Thyroid gland (tissue), 4 donors: ENCODE results near the gene LCE4A. TPM values are rescaled to one million over a fixed set of nuclear protein-coding genes. Genes with fewer than 3 reads are reported as not detected.
"Not testable (repeated sequence)": the region's sequence is repeated elsewhere in the genome, so short reads cannot be mapped to it uniquely, and the experiment has no call there.

Experiments used
- DNase-seq, 2 donors: peaks; one replicate each; pipeline ENCODE4 v3.0.0-alpha.2; 2019
- H3K27ac ChIP-seq, 3 donors: fragments of 200-600 bp; sonication (generic); 1 replicate in 2 of 3; 2 replicates in 1 of 3; pipeline ENCODE4 v1.5.1; 2016 to 2019; ENCODE audit warnings: mild to moderate bottlenecking in 1 of 3, moderate library complexity in 1 of 3
- H3K27me3 ChIP-seq: fragments of 200-600 bp; sonication (generic); one replicate; pipeline ENCODE4 v1.5.1; 2019
- H3K36me3 ChIP-seq, 2 donors: fragments of 200-600 bp; sonication (generic); one replicate each; pipeline ENCODE4 v1.5.1; 2016 to 2019
- H3K4me1 ChIP-seq, 2 donors: fragments of 200-600 bp; sonication (generic); one replicate each; pipeline ENCODE4 v1.5.1; 2017 to 2019
- H3K4me3 ChIP-seq, 3 donors: fragments of 200-600 bp; sonication (generic); replicated peaks in 1 of 3; 1 replicate in 2 of 3; 2 replicates in 1 of 3; pipeline ENCODE4 v1.5.1; 2016; ENCODE audit warnings: mild to moderate bottlenecking in 1 of 3
- H3K9me3 ChIP-seq: fragments of 200-600 bp; sonication (generic); one replicate; pipeline ENCODE4 v1.5.1; 2017
- POLR2A ChIP-seq, 2 donors: fragments of 450-650 bp; IDR thresholded peaks; one replicate each; pipeline ENCODE4 v1.6.1; 2017; ENCODE audit warnings: antibody characterized with exemption in 2 of 2, mild to moderate bottlenecking in 2 of 2, moderate library complexity in 1 of 2
- WGBS, 2 donors: methylation state at CpG; one replicate each; pipeline ENCODE4 v1.1.5; 2017; 5-methylcytosine and 5-hydroxymethylcytosine counted together
- intact Hi-C: fragments of 100-400 bp; cut with DNase I; formaldehyde crosslinking; loops from one replicate; pipeline ENCODE4 v1.15.1; 2023
- total RNA-seq, 4 donors: library from RNA; depleted of rRNA; stranded (reverse); fragments of >200 nt; gene quantifications; one replicate each; pipeline ENCODE4 v1.2.3, GENCODE V29; 2016
- TF ChIP-seq, protein P1 (sequence below), 6 experiments: fragments of 200-600 bp in 3 of 6; fragments of 450-650 bp in 3 of 6; sonication (generic) in 3 of 6; IDR thresholded peaks; one replicate each; pipeline ENCODE4 v1.5.1; 2016 to 2019; ENCODE audit warnings: antibody characterized with exemption in 6 of 6, mild to moderate bottlenecking in 2 of 6, inconsistent platforms in 1 of 6, moderate library complexity in 1 of 6

Gene LCE4A, protein sequence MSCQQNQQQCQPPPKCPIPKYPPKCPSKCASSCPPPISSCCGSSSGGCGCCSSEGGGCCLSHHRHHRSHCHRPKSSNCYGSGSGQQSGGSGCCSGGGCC
- not detected for total RNA-seq

DNA sequence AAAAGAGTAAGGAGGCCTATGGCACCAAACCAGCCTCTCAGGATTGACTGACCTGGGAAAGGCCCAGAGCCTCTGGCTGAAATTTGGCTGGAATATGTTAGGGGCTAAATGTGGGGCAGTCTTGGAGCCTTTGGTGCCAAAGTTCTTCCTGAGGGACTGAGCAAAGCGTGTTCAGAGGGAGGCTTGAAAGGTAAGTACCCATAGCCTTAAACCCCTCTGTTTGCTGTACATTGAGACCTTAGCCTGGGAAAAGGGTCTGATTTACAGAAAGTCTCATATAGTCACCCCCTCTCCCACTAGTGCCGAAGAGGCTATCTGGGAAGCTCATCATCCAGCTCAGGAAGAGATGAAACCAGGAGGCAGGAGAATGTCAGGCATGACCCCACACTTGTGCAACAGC is at the start of gene LCE4A:
Gene LCE4A, plus strand, starts transcription at position 301 of the 400 bp plus-strand sequence. CDS start 916 bp downstream, outside the sequence.
- WGBS, 2 donors = 78 to 84% methylated on average over 2 of the region's 2 CpGs

DNA sequence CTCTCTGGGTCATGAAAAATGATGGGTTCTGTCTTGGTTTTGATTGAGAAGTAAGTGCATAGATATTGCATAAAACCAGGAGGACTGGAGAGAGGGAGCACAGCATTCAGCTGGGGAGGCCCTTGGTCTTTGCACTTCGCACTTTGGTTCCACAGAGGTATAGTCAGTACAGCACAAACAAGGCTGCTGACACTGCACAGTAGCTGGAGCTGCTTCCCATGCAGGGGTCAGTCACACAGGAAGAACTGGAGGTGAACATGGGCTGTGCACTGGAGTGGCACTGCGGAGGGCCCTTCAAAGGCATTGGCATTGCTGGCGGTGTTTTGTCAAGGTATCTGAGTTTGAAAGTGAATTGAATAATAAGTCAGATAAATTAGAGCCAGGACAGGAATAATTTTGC is 49.3 kb upstream of the LCE4A start:
- Histone ChIP-seq H3K4me1 (no peaks in the 10 kb centered on the region), H3K36me3 (no peaks in the 10 kb centered on the region), H3K9me3 (no peaks in the 10 kb centered on the region), H3K4me3 (no peak overlapping the region), H3K27me3 (no peaks in the 10 kb centered on the region), H3K27ac (no peak overlapping the region)
- DNase-seq = peak; percentile 61 to 64
- no peak for TF ChIP-seq POLR2A (IDR thresholded peaks at IDR 0.05)
- TF ChIP-seq, protein P1, sequence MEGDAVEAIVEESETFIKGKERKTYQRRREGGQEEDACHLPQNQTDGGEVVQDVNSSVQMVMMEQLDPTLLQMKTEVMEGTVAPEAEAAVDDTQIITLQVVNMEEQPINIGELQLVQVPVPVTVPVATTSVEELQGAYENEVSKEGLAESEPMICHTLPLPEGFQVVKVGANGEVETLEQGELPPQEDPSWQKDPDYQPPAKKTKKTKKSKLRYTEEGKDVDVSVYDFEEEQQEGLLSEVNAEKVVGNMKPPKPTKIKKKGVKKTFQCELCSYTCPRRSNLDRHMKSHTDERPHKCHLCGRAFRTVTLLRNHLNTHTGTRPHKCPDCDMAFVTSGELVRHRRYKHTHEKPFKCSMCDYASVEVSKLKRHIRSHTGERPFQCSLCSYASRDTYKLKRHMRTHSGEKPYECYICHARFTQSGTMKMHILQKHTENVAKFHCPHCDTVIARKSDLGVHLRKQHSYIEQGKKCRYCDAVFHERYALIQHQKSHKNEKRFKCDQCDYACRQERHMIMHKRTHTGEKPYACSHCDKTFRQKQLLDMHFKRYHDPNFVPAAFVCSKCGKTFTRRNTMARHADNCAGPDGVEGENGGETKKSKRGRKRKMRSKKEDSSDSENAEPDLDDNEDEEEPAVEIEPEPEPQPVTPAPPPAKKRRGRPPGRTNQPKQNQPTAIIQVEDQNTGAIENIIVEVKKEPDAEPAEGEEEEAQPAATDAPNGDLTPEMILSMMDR (IDR thresholded peaks at IDR 0.05) = no peak
- intact Hi-C loops = no loop called here
- 50 to 53% methylated on average over 3 of the region's 3 CpGs for WGBS, 2 donors

More for the DNA sequence above, at the start of gene LCE4A:
- no peak for TF ChIP-seq POLR2A (IDR thresholded peaks at IDR 0.05)
- TF ChIP-seq, protein P1 (IDR thresholded peaks at IDR 0.05) = no peak
- DNase-seq = no peak
- H3K36me3 ChIP-seq = no peaks in the 10 kb centered on the region
- intact Hi-C loops = no loop called here
- H3K27ac ChIP-seq = no peak within 1 kb of the TSS
- no peaks in the 10 kb centered on the region for H3K27me3 ChIP-seq
- H3K4me1 ChIP-seq = no peaks in the 10 kb centered on the region
- H3K4me3 ChIP-seq = no peak within 1 kb of the TSS
- H3K9me3 ChIP-seq = no peaks in the 10 kb centered on the region

DNA sequence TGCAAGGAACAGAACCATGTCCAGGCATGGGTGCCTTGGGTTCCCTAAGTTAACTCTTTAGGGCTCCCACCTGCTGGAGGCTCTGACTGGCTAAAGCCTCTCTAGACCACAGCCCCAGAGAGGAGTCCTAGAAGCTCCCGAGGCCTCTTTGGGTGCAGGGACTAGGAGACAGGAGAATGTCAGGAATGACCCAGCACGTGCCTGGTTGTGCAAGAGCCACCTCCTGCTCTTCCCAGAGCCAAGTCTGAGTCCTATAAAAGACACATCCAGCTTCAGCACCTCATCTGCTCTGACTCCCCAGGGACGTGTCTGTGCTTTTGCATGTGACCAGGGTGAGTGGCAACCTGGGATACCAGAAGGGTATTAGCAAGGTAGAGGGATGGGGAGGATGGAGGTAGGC is 44.9 kb upstream of the LCE4A start, which contains the start of gene LCE2D:
Gene LCE2D, plus strand, starts transcription at position 283 of the 400 bp plus-strand sequence. CDS start 726 bp downstream, outside the sequence.
- no peak for DNase-seq
- no peak within 1 kb of the TSS for H3K4me3 ChIP-seq
- TF ChIP-seq, protein P1 (IDR thresholded peaks at IDR 0.05) = no peak
- TF ChIP-seq POLR2A (IDR thresholded peaks at IDR 0.05) = no peak
- intact Hi-C loops = no loop called here
- 49 to 69% methylated on average over 2 to 3 of the region's 3 CpGs for WGBS, 2 donors
- no peaks in the 10 kb centered on the region for H3K4me1 ChIP-seq
- no peaks in the 10 kb centered on the region for H3K27me3 ChIP-seq
- H3K27ac ChIP-seq = no peak within 1 kb of the TSS
- H3K9me3 ChIP-seq = no peaks in the 10 kb centered on the region
- H3K36me3 ChIP-seq = no peaks in the 10 kb centered on the region

DNA sequence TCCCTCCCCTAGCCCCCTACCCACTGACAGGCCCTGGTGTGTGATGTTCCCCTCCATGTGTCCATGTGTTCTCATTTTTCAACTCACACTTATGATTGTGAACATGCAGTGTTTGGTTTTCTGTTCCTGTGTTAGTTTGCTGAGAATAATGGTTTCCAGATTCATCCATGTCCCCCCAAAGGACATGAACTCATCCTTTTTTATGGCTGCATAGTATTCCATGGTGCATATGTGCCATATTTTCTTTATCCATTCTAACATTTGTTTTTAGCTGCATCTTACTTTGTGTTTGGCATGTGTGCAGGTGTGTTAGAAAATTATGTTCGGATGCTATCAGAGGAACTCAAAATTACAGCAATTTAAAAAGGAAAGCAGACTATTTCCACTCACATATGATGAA is 41.8 kb upstream of the LCE4A start:
- WGBS, 2 donors = 93 to 100% methylated on average over 1 of the region's 1 CpG
- H3K4me1 ChIP-seq, H3K9me3 ChIP-seq, H3K4me3 ChIP-seq, H3K27me3 ChIP-seq, H3K36me3 ChIP-seq, intact Hi-C loops, H3K27ac ChIP-seq, DNase-seq: not testable (repeated sequence)

DNA sequence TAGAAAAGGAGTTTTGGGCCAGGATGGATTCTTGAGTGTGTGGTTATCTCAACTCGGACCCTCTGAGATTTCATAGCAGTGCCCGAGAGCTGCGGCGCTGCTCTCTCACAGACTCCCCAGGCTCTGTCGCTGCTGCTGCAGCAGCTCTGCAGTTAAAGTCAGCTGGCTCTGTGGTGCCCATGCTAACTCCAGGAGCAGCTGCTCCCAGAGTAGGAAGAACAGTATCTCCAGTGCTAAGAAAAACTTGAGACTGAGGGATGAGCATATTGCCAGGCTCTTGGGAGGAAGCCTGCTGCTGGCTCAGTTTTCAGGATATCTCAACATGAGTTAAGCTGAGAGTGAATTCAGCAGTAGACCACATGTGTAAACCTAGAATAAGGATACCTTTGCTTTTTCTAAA is 40.3 kb upstream of the LCE4A start:
- no peaks in the 10 kb centered on the region for H3K36me3 ChIP-seq
- no peaks in the 10 kb centered on the region for H3K9me3 ChIP-seq
- H3K27ac ChIP-seq = no peak overlapping the region
- TF ChIP-seq, protein P1 (IDR thresholded peaks at IDR 0.05) = no peak
- TF ChIP-seq POLR2A (IDR thresholded peaks at IDR 0.05) = no peak
- H3K27me3 ChIP-seq = no peaks in the 10 kb centered on the region
- H3K4me1 ChIP-seq = no peaks in the 10 kb centered on the region
- 92 to 93% methylated on average over 5 of the region's 5 CpGs for WGBS, 2 donors
- H3K4me3 ChIP-seq = no peak overlapping the region
- DNase-seq = no peak
- intact Hi-C loops = no loop called here
